GM19455 (cell line): ENCODE data around the gene PAPLN.

ENCODE experiments used
- ATAC-seq: cut with Tn5 transposase; IDR thresholded peaks from one replicate; pipeline ENCODE4 v1.9.1; 2021; ENCODE audit not compliant: unreplicated experiment

The PAPLN gene

GRCh38 chr14:73245480-73246325 is 8.4 kb downstream of the PAPLN start:
- peak; percentile 50 for ATAC-seq

GRCh38 chr14:73246387-73247150 is 9.3 kb downstream of the PAPLN start:
- no peak for ATAC-seq

- no peak for ATAC-seq
Measured at GRCh38 chr14:73248108-73248868, 11.0 kb downstream of the PAPLN start.

DNA sequence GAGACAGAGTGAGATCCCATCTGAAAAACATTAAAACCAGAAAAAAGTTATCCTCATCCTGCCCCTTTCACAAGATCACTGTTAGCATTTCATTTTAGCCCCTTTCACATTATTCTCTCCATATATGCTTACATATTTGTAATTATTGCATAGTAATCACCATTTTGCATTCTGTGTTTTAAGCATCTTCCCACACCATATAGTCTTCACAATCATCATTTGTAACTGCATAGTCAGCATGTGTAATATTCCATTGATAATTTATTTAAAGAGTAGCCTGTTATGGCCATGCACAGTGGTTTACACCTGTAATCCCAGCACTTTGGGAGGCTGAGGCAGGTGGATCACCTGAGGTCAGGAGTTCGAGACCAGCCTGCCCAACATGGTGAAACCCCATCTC is 11.8 kb downstream of the PAPLN start:
- ATAC-seq, result no peak

GRCh38 chr14:73249564-73250316 is 12.4 kb downstream of the PAPLN start:
- no peak for ATAC-seq

- ATAC-seq, result no peak
Measured at GRCh38 chr14:73250317-73250713, 13.0 kb downstream of the PAPLN start.

- ATAC-seq, result no peak
Measured at GRCh38 chr14:73250781-73251500, 13.6 kb downstream of the PAPLN start.

DNA sequence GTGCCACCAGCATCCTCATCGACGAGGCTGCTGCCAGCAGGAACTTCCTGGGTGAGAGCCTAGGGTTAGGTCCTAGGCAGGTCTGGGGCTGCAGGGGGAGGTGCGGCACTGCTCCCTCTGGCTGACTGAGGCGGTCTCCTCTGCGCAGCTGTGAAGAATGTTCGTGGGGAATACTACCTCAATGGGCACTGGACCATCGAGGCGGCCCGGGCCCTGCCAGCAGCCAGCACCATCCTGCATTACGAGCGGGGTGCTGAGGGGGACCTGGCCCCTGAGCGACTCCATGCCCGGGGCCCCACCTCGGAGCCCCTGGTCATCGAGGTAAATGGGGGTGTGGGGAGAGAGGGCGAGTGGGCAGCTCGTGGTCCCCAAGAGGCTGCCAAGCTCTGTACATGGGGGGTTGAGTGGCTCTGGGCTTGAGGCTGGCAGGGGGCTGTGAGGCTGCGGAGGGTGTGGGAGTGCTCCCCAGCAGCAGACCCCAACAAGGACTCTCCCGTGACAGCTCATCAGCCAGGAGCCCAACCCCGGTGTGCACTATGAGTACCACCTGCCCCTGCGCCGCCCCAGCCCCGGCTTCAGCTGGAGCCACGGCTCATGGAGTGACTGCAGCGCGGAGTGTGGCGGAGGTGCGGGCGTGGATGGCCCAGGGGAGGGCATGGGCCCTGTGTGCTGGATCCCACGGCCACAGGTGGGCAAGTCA is 14.4 kb downstream of the PAPLN start:
- no peak for ATAC-seq

DNA sequence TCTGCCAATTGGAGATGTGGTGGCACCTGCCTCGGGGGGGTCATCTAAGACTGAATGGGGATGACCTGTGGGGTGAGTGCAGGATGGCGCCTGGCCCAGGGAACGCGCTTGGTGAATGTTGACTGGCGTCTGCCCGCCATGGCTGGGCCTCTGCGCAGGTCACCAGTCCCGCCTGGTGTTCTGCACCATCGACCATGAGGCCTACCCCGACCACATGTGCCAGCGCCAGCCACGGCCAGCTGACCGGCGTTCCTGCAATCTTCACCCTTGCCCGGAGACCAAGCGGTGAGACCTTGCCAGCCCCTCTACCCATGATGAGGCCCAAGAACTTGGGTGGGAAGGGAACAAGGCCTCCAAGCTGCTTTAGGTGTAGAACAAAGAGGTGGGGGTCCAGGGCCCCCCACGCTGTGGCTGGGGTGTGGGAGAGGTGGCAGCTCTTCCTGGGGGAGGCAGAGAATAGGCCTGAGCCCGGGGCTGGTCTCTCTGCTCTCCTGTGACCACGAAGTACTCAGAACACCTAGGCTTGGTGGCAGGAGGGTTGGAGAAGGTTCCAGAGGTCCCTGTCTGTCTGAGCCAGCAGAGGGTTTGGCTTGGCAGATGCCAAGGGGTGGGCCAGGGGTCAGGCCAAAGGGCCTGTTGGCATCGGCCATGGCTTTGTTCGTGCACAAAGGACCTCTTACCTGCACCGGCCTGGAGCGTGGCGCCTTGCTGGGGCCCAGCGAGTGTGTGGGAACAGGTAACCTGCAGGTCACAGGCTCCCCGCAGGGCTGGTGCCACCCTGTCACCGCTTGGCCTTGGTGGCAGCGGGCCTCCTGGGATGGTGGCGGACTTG is 15.4 kb downstream of the PAPLN start:
- no peak for ATAC-seq

GRCh38 chr14:73253323-73253610 is 16.0 kb downstream of the PAPLN start:
- ATAC-seq, result no peak

DNA sequence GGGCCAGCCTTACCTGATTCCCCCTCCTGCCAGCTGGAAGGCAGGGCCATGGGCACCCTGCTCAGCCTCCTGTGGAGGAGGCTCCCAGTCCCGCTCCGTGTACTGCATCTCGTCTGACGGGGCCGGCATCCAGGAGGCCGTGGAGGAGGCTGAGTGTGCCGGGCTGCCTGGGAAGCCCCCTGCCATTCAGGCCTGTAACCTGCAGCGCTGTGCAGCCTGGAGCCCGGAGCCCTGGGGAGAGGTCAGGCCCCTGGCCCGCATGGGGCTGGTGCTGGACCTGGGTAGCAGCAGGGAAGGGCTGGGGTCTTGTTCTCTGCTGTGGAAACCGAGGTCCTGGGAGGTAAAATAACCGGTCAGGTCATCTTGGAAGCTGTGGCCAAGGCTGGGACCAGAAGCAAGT is 16.4 kb downstream of the PAPLN start:
- no peak for ATAC-seq

DNA sequence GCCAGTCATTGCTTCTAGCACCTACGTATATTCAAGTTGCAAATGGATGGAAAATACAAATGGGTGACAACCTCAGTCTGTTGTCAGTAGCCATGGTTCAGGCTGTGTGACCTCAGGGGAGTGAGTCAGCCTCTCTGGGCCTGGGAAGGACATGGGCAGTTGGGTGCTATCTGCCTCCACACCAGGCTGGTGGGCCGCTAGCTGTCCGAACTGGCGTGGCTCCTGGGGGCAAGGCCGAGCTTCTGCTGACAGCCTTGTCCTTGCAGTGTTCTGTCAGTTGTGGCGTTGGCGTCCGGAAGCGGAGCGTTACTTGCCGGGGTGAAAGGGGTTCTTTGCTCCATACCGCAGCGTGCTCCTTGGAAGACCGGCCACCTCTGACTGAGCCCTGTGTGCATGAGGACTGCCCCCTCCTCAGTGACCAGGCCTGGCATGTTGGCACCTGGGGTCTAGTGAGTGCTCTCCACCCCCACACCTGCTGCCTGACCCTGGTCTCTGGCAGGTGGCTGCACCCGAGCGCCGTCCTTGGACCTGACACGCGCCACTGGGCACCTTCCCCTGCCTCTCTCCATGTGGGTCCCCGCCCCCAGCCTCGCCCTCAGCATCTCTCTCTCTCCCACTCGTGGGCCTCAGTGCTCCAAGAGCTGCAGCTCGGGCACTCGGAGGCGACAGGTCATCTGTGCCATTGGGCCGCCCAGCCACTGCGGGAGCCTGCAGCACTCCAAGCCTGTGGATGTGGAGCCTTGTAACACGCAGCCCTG is 17.1 kb downstream of the PAPLN start:
- no peak for ATAC-seq

- no peak for ATAC-seq
Measured at GRCh38 chr14:73255005-73255400, 17.7 kb downstream of the PAPLN start.

DNA sequence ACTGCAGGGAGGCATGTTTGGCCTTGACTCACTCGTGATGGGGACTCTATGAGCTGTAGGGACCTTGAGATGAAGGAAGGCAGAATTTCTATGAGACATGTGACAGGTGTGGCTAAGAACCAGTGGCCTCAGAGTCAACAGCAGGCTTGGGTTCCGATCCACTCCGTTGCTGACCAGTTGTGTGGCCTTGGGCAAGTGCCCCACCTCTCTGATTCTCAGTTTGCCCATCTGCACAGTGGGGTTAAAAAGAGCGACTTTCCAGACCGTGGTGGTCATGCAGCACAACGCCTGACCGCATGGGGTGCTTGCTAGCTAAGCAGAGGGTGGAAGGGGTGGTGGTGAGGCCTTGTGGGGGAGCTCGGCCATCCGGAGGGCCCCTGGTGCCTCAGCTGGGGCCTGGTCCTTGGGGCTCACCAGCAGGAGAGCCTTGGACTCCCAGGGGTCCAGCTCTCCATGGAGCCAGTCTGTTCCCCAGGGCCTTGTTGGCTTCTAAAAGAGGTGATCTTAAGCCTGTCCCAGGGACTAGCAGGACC is 18.5 kb downstream of the PAPLN start:
- no peak for ATAC-seq

GRCh38 chr14:73258076-73258475 is 20.8 kb downstream of the PAPLN start:
- ATAC-seq, result no peak

GRCh38 chr14:73258845-73259611 is 21.7 kb downstream of the PAPLN start:
- no peak for ATAC-seq

DNA sequence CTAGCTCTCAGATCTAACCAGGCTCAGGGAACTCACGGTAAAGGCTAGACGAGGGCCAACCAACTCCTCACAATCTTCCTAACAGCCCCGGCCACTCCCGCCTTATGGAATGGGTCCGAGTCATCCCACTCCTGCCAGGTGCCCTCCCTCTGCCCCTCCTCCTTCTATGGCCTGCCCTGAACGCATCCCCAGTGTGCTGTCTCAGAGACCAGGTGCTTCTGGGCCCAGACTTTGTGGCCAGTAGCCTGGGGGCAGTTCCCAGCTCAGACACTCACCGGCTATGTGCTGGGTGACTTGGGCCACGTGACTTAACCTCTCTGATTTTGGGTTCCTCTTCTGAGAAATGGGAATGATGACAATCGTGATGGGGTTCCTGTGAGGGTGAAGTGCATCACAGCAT is 22.5 kb downstream of the PAPLN start:
- ATAC-seq, result no peak
